Kidney epithelial cell (primary cell): Measurements from ENCODE around the gene NUP188. TPM values are rescaled to one million over a fixed set of nuclear protein-coding genes. Genes with fewer than 3 reads are reported as not detected.
A peak's percentile ranks its signal among the peaks of the same experiment; 100 is the strongest.

Source experiments
- DNase-seq: peaks from one replicate; pipeline ENCODE4 v3.0.0-alpha.2; 2010; ENCODE audit warnings: low read depth
- H3K27me3 ChIP-seq: 2 replicates; pipeline ENCODE4 v1.6.0; 2011; ENCODE audit warnings: low read length; ENCODE audit not compliant: control insufficient read depth, insufficient read depth
- H3K36me3 ChIP-seq: 2 replicates; pipeline ENCODE4 v1.5.1; 2011; ENCODE audit warnings: low read length; ENCODE audit not compliant: control insufficient read depth, insufficient read depth
- H3K4me3 ChIP-seq: 2 replicates; pipeline ENCODE4 v1.5.1; 2011; ENCODE audit warnings: low read depth, mild to moderate bottlenecking, control low read depth, low read length
- CTCF ChIP-seq: IDR thresholded peaks from 2 replicates; pipeline ENCODE4 v1.5.1; 2011; ENCODE audit warnings: mild to moderate bottlenecking, moderate library complexity, low read length, control low read depth, inconsistent platforms; ENCODE audit not compliant: insufficient read depth, poor library complexity, severe bottlenecking
- total RNA-seq: library from RNA; depleted of rRNA; stranded (reverse); fragments of >200 nt; gene quantifications from 2 replicates; pipeline ENCODE4 v1.2.3, GENCODE V29; 2015

Gene NUP188
- total RNA-seq, 1 donor from 2014 or later: 35.5 TPM

- H3K27me3 ChIP-seq: no peaks in the 10 kb centered on the region
- H3K4me3 ChIP-seq: no peak overlapping the region
- DNase-seq: peak; percentile 95
- no peak for TF ChIP-seq CTCF
- H3K36me3 ChIP-seq: peaks cover 4% of the 10 kb centered on the region
These were observed 35.1 kb upstream of the NUP188 start for GRCh38 chr9:128912270-128912853.

DNA sequence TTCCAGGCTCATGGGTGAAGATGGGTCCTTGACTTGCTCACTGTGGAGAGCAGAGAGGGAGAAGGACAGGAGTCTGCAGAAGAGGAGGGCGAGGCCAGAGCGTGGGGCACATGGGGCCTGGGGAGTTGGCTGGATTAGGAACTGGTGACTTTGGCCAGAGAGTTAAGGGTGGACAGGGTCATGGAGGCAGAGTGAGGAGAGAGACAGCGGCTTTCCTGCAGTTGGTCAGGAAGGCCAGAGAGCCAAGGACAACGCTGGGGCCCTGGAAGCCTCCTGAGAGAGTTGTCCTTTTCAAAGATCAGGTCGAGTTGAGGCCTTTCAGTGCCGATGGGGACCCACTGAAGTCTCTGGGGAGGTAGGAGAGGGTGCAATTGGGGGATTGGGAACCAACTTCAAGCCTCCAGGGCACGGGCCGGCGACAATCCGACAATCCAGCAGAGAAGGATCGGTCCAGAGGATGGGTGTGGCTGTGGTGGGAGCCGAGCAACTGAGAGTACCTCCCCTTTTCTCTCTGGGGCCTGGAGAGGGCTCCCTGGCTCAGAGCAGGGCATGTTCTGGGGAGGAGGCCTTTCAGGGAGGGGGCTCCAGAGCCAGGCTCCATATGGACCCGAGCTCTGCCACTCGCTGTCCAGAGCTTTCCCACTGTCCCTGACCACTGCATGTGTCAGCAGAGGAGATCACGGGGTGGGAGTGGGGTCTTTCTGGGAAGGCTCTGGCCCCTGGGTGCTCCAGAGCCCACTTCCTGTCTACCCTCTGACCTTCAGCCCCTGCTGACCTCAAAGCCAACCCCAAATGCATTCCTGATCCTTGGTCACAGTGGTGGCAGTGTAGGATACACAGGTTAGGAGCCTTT, 34.2 kb upstream of the NUP188 start:
- H3K36me3 ChIP-seq: peaks cover 4% of the 10 kb centered on the region
- no peak for TF ChIP-seq CTCF
- H3K4me3 ChIP-seq: no peak overlapping the region
- no peak for DNase-seq
- H3K27me3 ChIP-seq: no peaks in the 10 kb centered on the region

DNA sequence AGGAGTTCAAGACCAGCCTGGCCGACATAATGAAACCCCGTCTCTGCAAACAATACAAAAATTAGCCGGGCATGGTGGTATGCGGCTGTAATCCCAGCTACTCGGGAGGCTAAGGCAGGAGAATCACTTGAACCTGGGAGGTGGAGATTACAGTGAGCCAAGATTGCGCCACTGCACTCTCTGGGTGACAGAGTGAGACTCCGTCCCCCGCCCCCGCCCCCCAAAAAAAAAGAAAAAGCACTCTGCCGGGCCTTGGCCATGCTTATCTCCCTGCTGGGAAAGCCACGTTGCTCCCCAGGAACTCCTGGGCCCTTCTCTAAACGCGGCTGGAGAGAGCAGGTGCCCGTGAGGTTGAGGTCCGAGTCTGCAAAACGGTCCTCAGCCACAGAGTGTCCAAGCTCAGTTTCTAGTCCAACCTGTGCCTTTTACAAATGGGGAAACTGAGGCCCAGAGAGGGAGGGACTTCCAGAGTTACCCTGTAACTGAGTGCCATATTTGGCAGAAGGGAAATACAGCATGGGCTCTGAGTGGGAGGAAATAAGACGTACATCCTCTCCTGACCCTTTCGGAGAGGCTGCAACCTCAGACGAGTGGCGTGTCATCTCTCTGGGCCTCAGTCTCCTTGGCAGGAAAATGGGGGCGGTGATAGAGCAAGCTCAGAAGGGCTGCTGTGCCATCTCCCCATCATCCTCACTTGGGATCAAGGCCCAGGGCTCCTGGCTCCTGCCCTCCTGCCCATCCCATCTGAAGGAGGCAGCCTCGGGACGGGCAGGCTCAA, 33.3 kb upstream of the NUP188 start:
- no peak for TF ChIP-seq CTCF
- DNase-seq: no peak
- Histone ChIP-seq H3K4me3 (no peak overlapping the region), H3K27me3 (no peaks in the 10 kb centered on the region), H3K36me3 (peaks cover 3% of the 10 kb centered on the region)

DNA sequence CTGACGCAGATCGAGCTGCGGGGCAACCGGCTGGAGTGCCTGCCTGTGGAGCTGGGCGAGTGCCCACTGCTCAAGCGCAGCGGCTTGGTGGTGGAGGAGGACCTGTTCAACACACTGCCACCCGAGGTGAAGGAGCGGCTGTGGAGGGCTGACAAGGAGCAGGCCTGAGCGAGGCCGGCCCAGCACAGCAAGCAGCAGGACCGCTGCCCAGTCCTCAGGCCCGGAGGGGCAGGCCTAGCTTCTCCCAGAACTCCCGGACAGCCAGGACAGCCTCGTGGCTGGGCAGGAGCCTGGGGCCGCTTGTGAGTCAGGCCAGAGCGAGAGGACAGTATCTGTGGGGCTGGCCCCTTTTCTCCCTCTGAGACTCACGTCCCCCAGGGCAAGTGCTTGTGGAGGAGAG, 31.3 kb upstream of the NUP188 start:
- H3K36me3 ChIP-seq: peaks cover 3% of the 10 kb centered on the region
- DNase-seq: no peak

GRCh38 chr9:128916745-128917144, 30.8 kb upstream of the NUP188 start:
- no peak for DNase-seq
- Histone ChIP-seq H3K36me3 (peaks cover 3% of the 10 kb centered on the region), H3K27me3 (no peaks in the 10 kb centered on the region), H3K4me3 (no peak overlapping the region)
- TF ChIP-seq CTCF: no peak

More for the DNA sequence above, 31.3 kb upstream of the NUP188 start:
- TF ChIP-seq CTCF: no peak
- Histone ChIP-seq H3K27me3 (no peaks in the 10 kb centered on the region), H3K4me3 (no peak overlapping the region)
